Activated CD4-positive, CD25-positive, alpha-beta regulatory T cell treated with anti-CD3 and anti-CD28 coated beads, Interleukin-2, amount 50 U/mL, for 24 hours (primary cell): Measurements from ENCODE around the gene PSD4.

ENCODE experiments used
- ATAC-seq, 2 donors: fragments of 150-1000 bp; cut with Tn5 transposase; one replicate each; pipeline ENCODE4 v1.10.0; 2021; ENCODE audit warnings: mild to moderate bottlenecking in 1 of 2, moderate library complexity in 1 of 2

Gene PSD4

GRCh38 chr2:113209011-113209645 lies 35.4 kb downstream of the PSD4 start:
- no peak for ATAC-seq

- ATAC-seq, result no peak
These were observed 35.9 kb downstream of the PSD4 start for GRCh38 chr2:113209646-113210171.

- no peak for ATAC-seq
These were observed 37.7 kb downstream of the PSD4 start for GRCh38 chr2:113211226-113212105.

- no peak for ATAC-seq
These were observed 38.7 kb downstream of the PSD4 start for GRCh38 chr2:113212245-113213060.

- ATAC-seq, result no peak
These were observed 39.5 kb downstream of the PSD4 start for GRCh38 chr2:113213061-113213930.

- no peak for ATAC-seq
These were observed 40.4 kb downstream of the PSD4 start for GRCh38 chr2:113214141-113214540.

GRCh38 chr2:113215056-113215455 lies 41.3 kb downstream of the PSD4 start:
- ATAC-seq, result no peak

- ATAC-seq, result no peak
These were observed 42.5 kb downstream of the PSD4 start for GRCh38 chr2:113216321-113216720.

GRCh38 chr2:113216891-113217454 lies 43.2 kb downstream of the PSD4 start:
- ATAC-seq, result no peak

- ATAC-seq, result no peak
These were observed 43.9 kb downstream of the PSD4 start for GRCh38 chr2:113217455-113218282.

GRCh38 chr2:113218283-113219091 lies 44.7 kb downstream of the PSD4 start:
- ATAC-seq, result no peak

GRCh38 chr2:113219092-113219441 lies 45.3 kb downstream of the PSD4 start:
- no peak for ATAC-seq

GRCh38 chr2:113219525-113219888 lies 45.7 kb downstream of the PSD4 start:
- no peak for ATAC-seq

GRCh38 chr2:113219889-113220641 lies 46.3 kb downstream of the PSD4 start:
- ATAC-seq, result no peak

GRCh38 chr2:113220970-113221708 lies 47.4 kb downstream of the PSD4 start:
- ATAC-seq, result no peak

GRCh38 chr2:113221846-113222245 lies 48.1 kb downstream of the PSD4 start:
- ATAC-seq, result no peak

- ATAC-seq, result no peak
These were observed 50.0 kb downstream of the PSD4 start for GRCh38 chr2:113223813-113224212.

- ATAC-seq, result no peak
These were observed 51.0 kb downstream of the PSD4 start for GRCh38 chr2:113224647-113225236.
